Brain microvascular endothelial cell (primary cell): ENCODE data around the gene PCNP.
"Not testable (repeated sequence)": the region's sequence is repeated elsewhere in the genome, so short reads cannot be mapped to it uniquely, and the experiment has no call there.

ENCODE experiments used
- DNase-seq: peaks from one replicate; pipeline ENCODE4 v3.0.0-alpha.2; 2020
- H3K27ac ChIP-seq: fragments of 250-450 bp; sonication (Bioruptor Pico); 2 replicates; pipeline ENCODE4 v1.5.1; 2020; ENCODE audit warnings: mild to moderate bottlenecking, moderate library complexity
- H3K27me3 ChIP-seq: fragments of 250-450 bp; sonication (Bioruptor Pico); replicated peaks from 2 replicates; pipeline ENCODE4 v1.5.1; 2020; ENCODE audit warnings: mild to moderate bottlenecking
- H3K36me3 ChIP-seq: fragments of 250-450 bp; sonication (Bioruptor Pico); replicated peaks from 2 replicates; pipeline ENCODE4 v1.5.1; 2020; ENCODE audit warnings: mild to moderate bottlenecking
- H3K4me3 ChIP-seq: 2 replicates; pipeline ENCODE4 v1.5.1; 2011; ENCODE audit warnings: low read depth, mild to moderate bottlenecking, control low read depth, low read length, moderate library complexity
- CTCF ChIP-seq: IDR thresholded peaks from 2 replicates; pipeline ENCODE4 v1.5.1; 2011; ENCODE audit warnings: low read depth, mild to moderate bottlenecking, moderate library complexity, low read length, control low read depth, inconsistent platforms; ENCODE audit errors: missing control alignments
- in situ Hi-C: cut with HindIII; loops from 2 replicates; pipeline ENCODE4 v1.10.0; 2017; ENCODE audit warnings: low sequenced_read_pairs, low pct_ligation_motif_present

PCNP gene

DNA sequence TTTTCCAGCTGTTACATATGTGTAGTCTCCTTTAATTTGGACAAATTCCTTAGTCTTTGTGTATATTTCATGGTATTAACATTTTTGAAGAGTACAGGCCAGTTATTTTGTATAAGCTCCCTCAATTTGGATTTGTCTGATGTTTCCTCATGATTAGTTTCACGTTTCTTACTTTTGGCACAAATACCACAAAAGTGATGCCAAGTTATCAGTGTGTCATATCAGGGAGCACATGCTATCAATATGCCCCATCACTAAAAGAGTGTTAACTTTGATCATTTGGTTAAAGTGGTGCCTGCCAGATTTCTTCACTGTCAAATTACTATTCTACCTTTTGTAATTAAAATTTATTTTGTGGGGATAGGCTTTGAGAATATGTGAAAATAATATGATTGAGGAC is 14.6 kb downstream of the PCNP start:
- TF ChIP-seq CTCF, result no peak
- in situ Hi-C loops, result no loop called here
- no peak overlapping the region for H3K27ac ChIP-seq
- no peaks in the 10 kb centered on the region for H3K27me3 ChIP-seq
- H3K36me3 ChIP-seq, result peaks cover 18% of the 10 kb centered on the region
- DNase-seq, result no peak
- H3K4me3 ChIP-seq, result no peak overlapping the region

GRCh38 chr3:101591071-101591470 is 17.1 kb downstream of the PCNP start:
- in situ Hi-C loops, result no loop called here
- no peak for DNase-seq
- H3K36me3 ChIP-seq, result peaks cover 22% of the 10 kb centered on the region

DNA sequence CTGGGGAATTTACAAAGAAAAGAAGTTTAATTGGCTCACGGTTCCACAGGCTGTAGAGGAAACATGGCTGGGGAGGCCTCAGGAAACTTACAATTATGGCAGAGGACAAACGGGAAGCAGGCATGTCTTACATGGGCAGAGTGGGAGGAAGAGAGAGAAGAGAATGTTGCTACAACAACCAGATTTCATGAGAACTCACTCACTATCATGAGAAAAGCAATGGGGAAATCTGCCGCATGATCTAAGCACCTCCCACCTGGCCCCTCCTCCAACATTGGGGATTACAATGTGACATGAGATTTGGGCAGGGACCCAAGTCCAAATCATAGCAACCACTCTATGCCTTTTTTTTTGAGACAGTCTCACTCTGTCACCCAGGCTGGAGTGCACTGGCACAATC is 28.8 kb downstream of the PCNP start:
- no peaks in the 10 kb centered on the region for H3K27me3 ChIP-seq
- in situ Hi-C loops, result no loop called here

More at GRCh38 chr3:101591071-101591470, 17.1 kb downstream of the PCNP start:
- Histone ChIP-seq H3K4me3 (no peak overlapping the region), H3K27me3 (no peaks in the 10 kb centered on the region), H3K27ac (no peak overlapping the region)
- no peak for TF ChIP-seq CTCF

GRCh38 chr3:101603184-101603583 is 29.2 kb downstream of the PCNP start:
- TF ChIP-seq CTCF, result no peak
- Histone ChIP-seq H3K27me3 (no peaks in the 10 kb centered on the region), H3K27ac (no peak overlapping the region), H3K36me3 (no peaks in the 10 kb centered on the region), H3K4me3 (no peak overlapping the region)
- no peak for DNase-seq
- in situ Hi-C loops, result no loop called here

More for the DNA sequence above, 28.8 kb downstream of the PCNP start:
- Histone ChIP-seq H3K27ac (no peak overlapping the region), H3K4me3 (no peak overlapping the region), H3K36me3 (no peaks in the 10 kb centered on the region)
- no peak for TF ChIP-seq CTCF
- no peak for DNase-seq

DNA sequence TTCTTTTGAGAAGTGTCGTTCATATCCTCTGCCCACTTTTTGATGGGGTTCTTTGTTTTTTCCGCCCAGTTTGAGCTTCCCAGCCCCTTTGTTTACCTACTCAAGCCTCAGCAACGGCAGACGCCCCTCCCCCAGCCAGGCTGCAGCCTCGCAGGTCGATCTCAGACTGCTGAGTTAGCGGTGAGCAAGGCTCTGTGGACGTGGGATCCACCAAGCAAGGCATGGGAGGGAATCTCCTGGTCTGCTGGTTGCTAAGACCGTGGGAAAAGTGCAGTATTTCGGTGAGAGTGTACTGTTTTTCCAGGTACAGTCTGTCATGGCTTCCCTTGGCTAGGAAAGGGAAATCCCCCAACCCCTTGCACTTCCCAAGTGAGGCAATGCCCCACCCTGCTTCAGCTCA is 31.4 kb downstream of the PCNP start:
- H3K27me3 ChIP-seq, in situ Hi-C loops, DNase-seq, H3K4me3 ChIP-seq, H3K36me3 ChIP-seq, H3K27ac ChIP-seq: not testable (repeated sequence)

- no peak for TF ChIP-seq CTCF
- in situ Hi-C loops, result no loop called here
- DNase-seq, result no peak
- no peaks in the 10 kb centered on the region for H3K36me3 ChIP-seq
- H3K4me3 ChIP-seq, result no peak overlapping the region
- H3K27me3 ChIP-seq, result no peaks in the 10 kb centered on the region
- no peak overlapping the region for H3K27ac ChIP-seq
Observed at GRCh38 chr3:101611023-101611422, 37.0 kb downstream of the PCNP start.

DNA sequence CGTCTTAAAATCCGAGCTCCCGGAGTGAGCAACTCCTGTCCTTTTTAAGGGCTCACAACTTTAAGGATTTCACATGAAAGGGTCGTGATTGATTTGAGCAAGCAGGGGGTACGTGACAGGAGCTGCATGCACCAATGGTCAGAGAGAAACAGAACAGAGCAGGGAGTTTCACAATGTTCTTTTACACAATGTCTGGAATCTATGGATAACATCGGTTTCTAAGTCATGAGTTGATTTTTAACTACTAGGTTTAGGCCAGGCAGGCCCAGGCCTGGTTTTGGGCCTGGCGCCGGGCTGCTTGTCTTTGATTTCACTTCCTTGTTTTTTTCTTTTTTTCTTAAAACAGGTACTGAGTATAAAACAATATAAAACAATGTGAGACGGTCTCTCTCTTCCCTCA is 39.0 kb downstream of the PCNP start:
- H3K4me3 ChIP-seq, in situ Hi-C loops, H3K27me3 ChIP-seq, DNase-seq, H3K27ac ChIP-seq, H3K36me3 ChIP-seq: not testable (repeated sequence)
